HG02973 (cell line): Measurements from ENCODE around the gene ADD2.
"Not testable (repeated sequence)": the region's sequence is repeated elsewhere in the genome, so short reads cannot be mapped to it uniquely, and the experiment has no call there.

Experiments
- ATAC-seq: cut with Tn5 transposase; IDR thresholded peaks from one replicate; pipeline ENCODE4 v1.9.1; 2021; ENCODE audit warnings: moderate library complexity; ENCODE audit not compliant: unreplicated experiment

The ADD2 gene

DNA sequence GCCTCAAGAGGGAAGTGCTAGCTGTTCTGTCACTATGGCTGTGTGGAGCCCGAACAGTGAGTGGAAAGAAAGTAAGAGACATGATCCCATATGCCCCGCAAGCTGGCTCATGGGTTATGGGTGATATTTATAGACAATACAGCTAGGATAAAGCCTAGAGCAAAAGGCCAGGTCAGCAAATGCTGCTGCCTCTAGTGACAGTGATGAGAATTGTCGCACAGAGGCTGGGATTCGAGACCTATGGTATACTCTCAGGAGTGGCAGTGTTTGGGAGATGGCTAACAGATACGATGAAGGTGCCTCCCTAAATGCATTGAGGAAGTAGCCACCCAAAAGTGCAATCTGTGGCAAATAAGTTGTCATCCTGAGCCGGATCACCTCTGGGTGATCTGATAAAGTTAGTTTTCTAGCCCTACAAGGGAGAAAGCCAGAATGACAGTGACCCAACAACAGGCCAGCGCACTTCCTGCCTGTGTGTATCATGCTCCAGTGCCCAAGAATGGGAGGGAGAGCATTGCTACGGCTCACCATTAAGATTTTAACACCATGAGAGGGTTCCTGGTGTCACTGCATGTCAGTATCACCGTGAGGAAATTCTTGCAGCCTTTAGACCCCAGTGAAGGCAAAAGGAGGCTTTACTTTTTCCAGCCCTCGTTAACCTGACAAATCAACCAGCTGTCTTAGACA lies 122.1 kb downstream of the ADD2 start:
- no peak for ATAC-seq

DNA sequence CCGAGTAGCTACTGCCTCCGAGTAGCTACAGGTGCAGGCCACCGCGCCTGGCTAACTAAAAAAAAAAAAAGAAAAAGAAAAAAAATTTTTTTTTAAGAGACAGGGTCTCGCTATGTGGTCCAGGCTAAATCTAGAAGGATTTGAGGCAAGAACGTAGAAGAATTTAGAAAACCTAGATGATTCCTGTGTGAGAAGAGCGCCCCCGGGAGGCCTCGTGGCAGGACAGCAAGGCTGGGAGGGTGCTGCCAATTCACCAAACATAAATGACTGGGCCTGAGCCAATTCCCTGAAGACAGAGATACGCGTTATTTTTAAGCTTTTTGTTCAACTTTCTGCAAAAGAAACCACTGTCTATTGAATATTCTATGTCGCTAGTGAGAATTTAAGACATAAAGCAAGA lies 124.3 kb downstream of the ADD2 start:
- ATAC-seq: no peak

DNA sequence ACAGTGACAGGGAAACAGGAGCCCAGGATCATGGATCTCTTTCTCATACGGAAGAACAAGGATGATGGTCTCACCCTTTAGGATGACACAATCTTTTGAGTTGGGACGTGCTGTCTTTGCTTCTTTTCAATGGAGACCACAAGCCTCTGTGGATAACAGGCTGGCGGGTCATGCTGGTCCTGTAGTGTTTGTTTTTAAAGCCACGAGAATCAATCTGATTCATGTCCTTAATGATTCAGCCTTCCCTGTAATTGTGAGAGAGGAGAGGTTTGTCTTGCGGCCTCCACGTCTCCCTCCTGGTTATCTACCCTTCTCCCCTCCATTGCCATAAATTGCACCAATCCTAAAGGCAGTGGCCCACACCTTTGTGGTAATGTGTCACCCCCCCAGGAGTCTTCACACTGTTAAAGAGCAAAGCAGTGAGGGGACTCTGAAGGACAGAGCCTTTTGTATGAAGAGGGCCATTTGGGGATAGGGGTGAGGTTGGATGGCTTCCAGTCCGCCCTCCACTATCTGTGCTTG lies 126.7 kb downstream of the ADD2 start:
- no peak for ATAC-seq

DNA sequence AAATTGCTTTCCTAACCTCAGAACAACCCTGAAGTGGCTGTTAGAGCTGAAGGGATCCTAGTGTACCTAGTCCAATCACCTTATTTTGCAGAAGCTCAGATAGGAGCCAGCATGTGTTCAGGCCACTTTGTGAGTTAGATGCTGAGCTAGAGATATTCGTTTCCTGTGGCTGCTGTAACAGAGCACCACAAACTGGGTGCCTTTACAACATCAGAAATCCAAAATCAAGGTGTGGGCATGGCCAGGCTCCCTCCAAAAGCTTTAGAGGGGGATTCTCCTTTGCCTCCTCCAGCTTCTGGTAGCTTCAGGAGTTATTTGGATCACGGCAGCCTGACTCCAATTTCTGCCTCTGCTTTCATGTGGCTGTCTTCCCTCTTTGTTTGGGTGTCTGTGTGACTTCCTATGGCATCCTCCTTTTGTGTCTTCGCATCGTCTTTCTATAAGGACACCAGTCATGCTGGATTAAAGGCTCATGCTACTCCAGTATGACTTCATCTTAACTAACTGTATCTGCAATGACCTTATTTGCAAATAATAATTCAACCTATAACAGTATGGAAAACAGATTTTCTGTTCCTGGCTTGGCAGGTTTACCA lies 128.1 kb downstream of the ADD2 start:
- ATAC-seq: no peak

DNA sequence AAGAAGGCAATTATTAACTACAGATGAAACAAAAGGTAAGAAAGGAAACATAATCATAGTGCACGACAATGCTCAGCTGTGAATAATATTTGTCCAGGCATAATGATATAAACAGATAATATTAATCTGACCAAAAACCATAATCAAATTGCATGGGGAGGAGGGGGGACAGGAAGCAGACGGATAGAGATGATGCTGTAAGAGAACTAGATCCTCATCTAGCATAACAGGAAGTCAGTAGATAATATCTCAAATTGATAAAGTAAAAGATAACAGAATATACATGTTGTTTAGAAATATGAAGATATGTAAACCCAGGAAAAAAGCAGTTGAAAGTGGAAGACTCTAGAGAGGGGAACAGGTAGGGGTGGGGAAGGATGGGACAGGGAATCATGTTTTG lies 129.4 kb downstream of the ADD2 start:
- ATAC-seq: no peak

DNA sequence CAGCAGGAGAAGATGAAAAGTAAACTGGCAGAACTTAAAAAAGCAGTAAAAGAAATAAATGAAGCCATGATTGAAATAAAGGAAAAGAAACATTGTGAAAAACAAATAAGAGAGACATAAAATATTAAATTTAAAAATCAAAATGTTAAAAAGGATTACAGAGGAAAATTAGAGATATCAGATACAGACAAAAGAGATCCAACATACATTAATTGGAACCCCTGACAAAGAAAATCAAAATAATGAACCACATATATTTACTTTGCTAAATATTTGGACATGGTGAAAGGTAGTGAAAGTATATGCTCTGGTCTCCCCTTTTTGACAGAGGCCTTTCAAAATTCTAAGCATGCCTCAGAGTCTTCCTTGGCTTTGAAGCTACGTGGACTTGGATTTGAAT lies 134.5 kb downstream of the ADD2 start:
- no peak for ATAC-seq

DNA sequence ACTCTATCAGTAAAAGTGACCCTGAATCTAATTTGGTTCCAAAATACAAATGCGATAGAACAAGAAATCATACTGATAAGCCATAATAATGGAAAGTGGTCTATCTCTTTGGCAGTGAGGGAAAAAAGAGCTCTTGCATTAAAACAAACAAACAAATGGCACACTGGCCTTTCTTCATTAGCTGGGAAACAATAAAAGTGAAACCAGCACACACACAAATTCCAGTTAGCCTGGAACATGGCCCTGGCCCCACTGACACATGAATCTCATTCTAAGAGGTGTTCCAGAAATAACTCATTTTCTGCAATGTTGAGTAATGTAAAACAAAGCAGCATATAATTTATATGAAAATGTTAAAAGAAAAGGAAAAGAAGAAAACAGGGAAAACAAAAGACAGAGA lies 135.0 kb downstream of the ADD2 start:
- ATAC-seq: no peak

DNA sequence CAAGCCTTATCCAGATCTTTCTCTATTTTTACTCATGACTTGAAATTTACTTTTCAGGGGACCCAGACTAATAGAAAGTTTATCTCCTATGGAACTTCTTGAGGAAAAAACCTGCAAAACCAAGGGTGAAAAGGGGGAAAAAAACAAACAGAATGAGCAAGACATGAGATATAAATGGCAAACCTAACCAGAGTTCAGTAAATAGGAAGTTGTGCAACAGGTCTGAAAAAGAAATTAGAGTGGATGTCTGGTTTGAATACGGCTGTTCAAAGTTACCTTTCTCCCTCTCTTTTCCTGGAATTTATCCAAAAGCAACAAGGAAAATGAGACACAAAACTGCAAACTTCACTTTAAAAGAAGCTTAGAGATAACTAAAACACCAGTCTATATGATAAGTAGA lies 135.6 kb downstream of the ADD2 start:
- no peak for ATAC-seq

DNA sequence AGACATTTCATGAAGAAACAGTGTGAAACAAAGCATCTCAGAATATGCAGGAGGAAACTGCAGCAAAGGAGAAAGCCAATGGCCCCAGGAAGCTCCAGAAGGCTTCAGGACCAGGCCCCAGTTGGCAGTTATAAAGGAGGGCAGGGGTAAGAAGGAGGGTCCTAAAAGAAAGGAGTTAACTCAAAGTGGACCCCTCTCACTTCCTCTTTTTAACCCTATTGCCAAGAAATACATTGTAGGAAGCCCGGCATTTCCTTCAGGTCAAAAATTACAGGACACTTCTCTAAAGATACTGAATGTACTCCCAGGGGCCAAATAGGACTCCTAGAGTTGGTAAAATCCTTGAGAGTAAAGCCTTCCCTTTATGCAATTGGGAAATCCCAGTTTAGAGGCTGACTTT lies 137.2 kb downstream of the ADD2 start:
- no peak for ATAC-seq

DNA sequence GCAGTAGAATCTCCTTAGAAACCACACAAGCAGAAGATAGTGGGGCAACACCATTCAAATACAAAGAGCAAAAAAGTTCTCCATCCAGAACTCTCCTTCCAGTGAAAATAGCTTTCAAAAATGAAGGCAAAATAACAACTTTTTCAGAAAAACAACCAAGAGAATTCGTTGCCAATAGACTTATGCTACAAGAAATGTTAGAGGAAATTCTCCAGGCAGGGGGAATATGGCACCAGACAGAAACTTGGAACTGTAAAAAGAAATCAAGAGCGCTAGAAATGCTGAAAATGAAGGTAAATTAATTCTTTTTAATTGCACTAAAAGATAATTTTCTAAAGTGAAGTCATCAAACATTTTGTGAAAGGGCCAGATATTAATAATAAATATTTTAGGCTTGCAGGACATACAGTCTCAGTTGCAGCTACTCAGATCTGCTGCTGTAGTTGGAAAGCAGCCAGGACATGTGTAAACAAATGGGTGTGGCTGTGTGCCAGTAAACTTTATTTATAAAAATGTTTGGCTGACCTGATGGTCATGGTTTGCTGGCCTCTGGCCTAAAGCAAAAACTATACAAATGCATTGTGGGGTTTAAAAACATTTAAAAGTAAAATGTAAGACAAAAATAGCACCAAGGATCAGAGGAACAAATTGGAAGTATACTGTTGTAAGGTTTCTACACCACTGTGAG lies 140.6 kb downstream of the ADD2 start:
- ATAC-seq: no peak

DNA sequence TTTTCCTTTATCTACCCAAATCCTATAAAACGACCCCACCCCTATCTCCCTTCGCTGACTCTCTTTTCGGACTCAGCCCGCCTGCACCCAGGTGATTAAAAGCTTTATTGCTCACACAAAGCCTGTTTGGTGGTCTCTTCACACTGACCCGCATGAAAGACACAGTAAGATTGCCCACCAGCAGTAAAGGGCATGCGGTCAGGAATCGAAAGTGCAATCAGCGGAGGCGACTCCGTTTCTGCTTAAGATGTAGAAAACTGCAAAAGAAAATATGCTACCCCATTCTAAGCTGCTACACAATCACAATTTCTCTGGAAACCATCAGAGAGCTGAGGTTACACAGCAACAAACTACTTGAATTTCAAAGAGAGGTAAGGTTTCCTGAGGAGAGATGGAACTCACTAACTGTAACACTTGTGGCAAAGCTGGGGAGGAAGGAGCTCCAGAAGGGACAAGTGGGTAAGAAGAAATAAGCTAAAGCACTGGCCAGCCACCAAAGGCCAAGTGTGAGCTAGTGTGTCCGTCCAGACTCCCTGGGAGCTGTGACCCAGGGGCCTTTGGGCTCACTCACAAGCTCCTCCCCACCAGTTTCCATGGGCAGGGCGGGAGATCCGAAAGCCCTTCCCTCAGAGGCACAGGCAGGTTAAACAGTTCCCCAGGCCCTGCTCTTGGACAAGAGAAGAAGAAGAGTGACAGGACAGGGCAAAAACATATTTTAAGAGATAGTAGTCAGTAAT lies 141.6 kb downstream of the ADD2 start:
- ATAC-seq: no peak

DNA sequence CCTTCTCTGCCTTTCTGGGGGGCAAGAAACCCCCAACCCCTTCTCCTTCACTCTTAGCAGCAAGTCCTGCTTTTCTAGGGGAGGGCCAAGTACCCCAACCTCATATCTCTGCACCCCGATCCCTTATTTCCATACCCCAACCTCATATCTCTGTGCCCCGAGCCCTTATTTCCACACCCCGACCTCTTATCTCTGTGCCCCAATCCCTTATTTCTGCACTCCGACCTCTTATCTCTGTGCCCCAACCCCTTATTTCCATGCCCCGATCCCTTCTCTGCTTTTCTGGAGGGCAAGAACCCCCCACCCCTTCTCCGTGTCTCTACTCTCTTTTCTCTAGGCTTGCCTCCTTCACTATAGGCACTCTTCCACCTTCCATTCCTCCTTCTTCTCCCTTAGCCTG lies 146.5 kb downstream of the ADD2 start:
- ATAC-seq: not testable (repeated sequence)

DNA sequence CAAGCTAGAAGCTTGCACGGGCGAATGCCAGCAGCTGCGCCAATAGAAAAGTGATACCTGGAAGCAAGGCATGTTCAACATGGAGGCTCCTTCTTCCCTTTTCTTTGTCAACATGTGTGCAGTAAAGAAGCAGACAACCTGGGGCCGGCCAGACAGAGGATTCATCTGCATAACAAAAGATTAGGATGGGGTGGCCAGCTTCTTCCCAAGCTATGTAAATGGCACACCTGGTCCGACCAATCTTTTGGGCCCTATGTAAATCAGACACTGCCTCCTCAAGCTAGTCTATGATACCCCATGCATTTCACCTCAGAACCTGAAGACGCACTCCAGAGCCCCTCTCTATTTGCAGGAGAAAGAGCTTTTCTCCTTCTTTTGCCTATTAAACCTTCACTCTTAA lies 148.0 kb downstream of the ADD2 start:
- no peak for ATAC-seq

DNA sequence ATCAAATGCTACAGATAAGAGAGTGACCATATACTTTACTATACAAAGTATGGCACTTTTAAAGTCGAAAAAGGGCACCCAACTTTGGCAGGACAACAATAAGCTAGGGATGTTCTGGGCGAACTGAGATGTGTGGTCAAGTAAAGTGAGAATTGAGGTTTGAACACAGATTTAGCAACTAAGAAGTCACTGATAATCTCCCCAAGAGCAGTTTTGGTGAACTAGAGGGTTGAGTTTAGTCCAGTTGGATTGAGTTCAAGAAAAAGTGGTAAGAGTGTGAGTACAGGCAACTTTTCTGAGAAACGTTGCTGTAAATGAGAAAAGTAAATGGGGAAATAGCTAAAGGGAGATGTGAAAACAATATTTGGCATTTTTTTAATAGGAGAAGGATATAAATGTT lies 148.8 kb downstream of the ADD2 start:
- ATAC-seq: no peak

DNA sequence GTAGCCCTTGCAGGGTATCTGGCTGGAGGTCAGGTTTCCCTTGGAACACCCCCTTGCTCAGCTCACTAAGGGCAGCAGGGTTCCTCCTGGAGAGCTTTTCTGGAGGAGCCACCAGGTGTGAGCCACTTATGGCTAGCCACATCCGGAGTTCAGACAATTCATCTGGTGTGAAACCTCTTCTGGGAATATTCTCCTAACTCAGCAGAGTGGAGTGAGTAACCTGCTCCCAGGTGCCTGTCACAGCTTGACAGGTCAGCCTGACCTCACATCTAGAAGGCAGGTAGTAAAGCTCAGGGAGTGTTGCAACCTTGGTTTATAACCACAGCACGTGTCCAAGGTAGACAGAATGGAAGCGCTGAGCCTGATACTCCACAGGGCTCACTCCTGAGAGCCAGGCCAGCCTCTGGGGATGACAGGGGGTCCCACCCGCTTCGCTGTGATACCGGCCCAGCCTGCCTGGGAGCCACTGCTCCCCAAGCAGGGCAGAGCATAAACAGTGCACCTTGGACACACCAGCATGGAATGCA lies 151.8 kb downstream of the ADD2 start:
- ATAC-seq: no peak

DNA sequence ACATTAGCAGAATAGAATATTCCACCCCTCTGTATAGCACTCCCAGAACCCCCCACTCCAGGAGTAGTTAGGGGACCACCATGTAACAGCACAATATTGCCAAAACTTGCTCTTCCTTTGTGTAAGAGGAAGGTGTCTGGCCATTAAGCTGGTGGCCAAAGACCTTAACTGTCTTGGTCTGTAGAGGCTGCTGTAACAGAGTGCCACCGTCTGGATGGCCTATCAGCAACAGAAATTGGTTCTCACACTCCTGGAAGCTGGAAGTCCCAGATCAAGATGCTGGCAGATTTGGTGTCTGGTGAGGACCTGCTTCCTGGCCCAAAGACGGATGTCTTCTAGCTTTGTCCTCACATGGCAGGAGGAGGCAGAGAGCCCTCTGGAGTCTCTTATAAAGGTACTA lies 152.8 kb downstream of the ADD2 start:
- ATAC-seq: no peak

DNA sequence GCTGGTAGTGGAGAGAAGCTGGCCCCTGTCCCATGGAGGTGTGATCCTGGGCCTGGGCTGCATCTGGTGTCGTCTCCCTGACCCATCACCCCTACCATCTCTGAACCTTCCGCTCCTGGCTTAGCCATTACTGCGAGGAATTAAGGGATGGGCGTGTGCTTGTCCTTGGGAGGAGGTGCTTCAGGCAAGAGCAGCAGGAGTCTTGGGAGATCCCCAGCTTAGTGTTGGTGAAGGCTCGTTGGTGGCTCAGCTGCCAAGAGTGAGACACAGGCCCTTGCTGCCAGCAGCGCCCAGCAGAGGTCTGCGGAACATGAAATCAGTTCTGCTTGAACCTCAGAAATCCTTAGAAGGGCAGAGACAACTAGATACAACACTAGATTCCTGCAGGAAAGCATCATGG lies 154.5 kb downstream of the ADD2 start:
- ATAC-seq: no peak

DNA sequence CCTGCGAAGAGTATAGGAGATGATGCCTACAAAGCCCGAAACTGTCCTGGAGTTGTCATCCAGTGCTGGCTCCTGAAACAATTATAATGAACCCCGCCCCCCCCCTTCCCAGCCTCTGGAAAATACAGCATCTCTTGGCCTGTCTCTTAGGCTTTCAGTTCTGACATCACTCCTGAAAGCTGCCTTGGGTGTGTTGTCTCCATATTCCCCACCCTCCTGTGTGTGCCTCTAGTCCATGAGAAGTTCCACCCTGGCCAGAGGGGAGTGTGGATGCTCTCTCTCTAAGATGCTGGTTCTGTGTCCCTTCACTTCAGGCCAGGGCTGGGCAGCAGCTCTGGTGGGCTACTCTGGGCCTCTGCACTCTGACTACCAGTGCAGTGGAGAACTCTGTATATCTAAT lies 155.4 kb downstream of the ADD2 start:
- no peak for ATAC-seq

DNA sequence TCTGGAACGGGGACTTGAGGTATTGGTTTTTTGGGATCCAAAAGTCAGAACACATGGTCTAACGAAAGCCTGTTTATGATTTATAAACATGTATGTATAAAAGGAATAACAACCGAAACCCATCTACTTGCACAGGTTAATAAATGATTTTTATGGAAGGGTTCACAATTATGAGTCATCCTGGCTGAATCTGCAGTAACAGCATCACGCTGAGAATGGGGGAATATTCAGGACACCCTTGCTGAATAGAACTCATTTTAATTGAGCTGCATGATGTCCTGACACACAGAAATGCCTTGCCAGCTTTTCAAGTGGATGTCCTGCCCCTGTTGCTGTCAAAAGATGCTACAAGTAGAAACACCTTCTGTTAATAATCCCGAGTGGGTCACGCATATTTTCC lies 159.6 kb downstream of the ADD2 start:
- ATAC-seq: no peak

DNA sequence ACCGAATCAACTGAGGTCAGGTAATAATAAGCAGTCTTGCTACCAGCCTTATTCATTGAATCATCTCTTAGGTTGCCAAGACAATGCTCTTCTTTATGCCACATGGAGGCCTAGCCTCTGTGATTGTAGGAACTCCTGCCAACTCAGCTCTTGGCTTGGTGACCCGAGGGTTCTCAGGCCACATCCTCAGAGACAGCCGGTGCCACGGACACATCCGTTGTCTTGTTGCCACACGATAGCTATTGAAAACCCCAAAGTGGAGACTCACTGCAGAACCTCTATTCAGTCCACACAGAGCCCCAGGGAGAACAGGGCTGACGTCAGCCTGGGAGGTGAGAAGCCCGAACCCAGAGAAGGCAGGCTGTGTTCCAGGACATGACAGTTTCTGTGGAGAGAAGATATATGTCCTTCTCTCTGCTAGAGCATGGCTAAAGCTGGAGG lies 160.9 kb downstream of the ADD2 start:
- ATAC-seq: no peak
